IPS DF 4.7 (cell line): Measurements from ENCODE around the gene ENOX2.

Experiments
- DNase-seq: peaks from one replicate; pipeline ENCODE4 v3.0.0-alpha.2; 2013; ENCODE audit warnings: low spot score; ENCODE audit errors: extremely low read depth

ENOX2 gene

GRCh38 chrX:130636277-130636676 lies 266.7 kb downstream of the ENOX2 start:
- DNase-seq: no peak

GRCh38 chrX:130631011-130631410 lies 272.0 kb downstream of the ENOX2 start:
- no peak for DNase-seq

- DNase-seq: no peak
These were observed 274.5 kb downstream of the ENOX2 start for GRCh38 chrX:130628516-130628915.

GRCh38 chrX:130626521-130626920 lies 276.5 kb downstream of the ENOX2 start:
- DNase-seq: no peak

GRCh38 chrX:130625386-130625785 lies 277.6 kb downstream of the ENOX2 start:
- DNase-seq: no peak

GRCh38 chrX:130623518-130623917 lies 279.5 kb downstream of the ENOX2 start:
- DNase-seq: no peak

- no peak for DNase-seq
These were observed 287.1 kb downstream of the ENOX2 start for GRCh38 chrX:130615941-130616340.

GRCh38 chrX:130607431-130607830 lies 295.6 kb downstream of the ENOX2 start:
- DNase-seq: no peak

GRCh38 chrX:130606425-130606824 lies 296.6 kb downstream of the ENOX2 start:
- DNase-seq: no peak

GRCh38 chrX:130604882-130605281 lies 298.1 kb downstream of the ENOX2 start:
- DNase-seq: no peak

- DNase-seq: no peak
These were observed 308.5 kb downstream of the ENOX2 start for GRCh38 chrX:130594453-130594916.

- no peak for DNase-seq
These were observed 309.1 kb downstream of the ENOX2 start for GRCh38 chrX:130593911-130594310.

GRCh38 chrX:130592204-130592603 lies 310.8 kb downstream of the ENOX2 start:
- DNase-seq: no peak

GRCh38 chrX:130578906-130579305 lies 324.1 kb downstream of the ENOX2 start:
- no peak for DNase-seq

GRCh38 chrX:130577431-130577830 lies 325.6 kb downstream of the ENOX2 start:
- no peak for DNase-seq

GRCh38 chrX:130575831-130576389 lies 327.1 kb downstream of the ENOX2 start:
- DNase-seq: no peak
